C4-2B (cell line): Measurements from ENCODE around the gene LRSAM1.
"Not testable (repeated sequence)": the region's sequence is repeated elsewhere in the genome, so short reads cannot be mapped to it uniquely, and the experiment has no call there.

Experiments
- CTCF ChIP-seq: fragments of 450-650 bp; conservative IDR thresholded peaks from 2 replicates; pipeline ENCODE4 v1.5.1; 2017; ENCODE audit warnings: mild to moderate bottlenecking
- ZFX ChIP-seq: fragments of 450-650 bp; IDR thresholded peaks from 2 replicates; pipeline ENCODE4 v1.6.1; 2017

GRCh38 chr9:127466407-127466917 is 15.2 kb downstream of the LRSAM1 start:
- not testable (repeated sequence) for TF ChIP-seq CTCF, ZFX
